Mesenchymal stem cell (in vitro differentiated cells and primary cell): ENCODE measurements around the gene PCDHGC5.

ENCODE experiments used
- DNase-seq: peaks from one replicate; pipeline ENCODE4 v3.0.0-alpha.2; 2013
- H2AFZ ChIP-seq: one replicate; pipeline ENCODE4 v1.6.1; 2013; ENCODE audit warnings: low read depth, mild to moderate bottlenecking, control low read depth, inconsistent platforms, low read length, moderate library complexity
- H2AK5ac ChIP-seq: 2 replicates; pipeline ENCODE4 v1.6.1; 2013; ENCODE audit warnings: low read length, moderate library complexity, mild to moderate bottlenecking, inconsistent platforms; ENCODE audit not compliant: severe bottlenecking
- H2BK120ac ChIP-seq: one replicate; pipeline ENCODE4 v1.6.1; 2013; ENCODE audit warnings: low read depth, mild to moderate bottlenecking, inconsistent platforms, low read length, moderate library complexity
- H2BK12ac ChIP-seq, 2 experiments: one replicate each; pipeline ENCODE4 v1.6.1; 2013; ENCODE audit warnings: inconsistent platforms in 2 of 2, low read length in 2 of 2, mild to moderate bottlenecking in 2 of 2, moderate library complexity in 2 of 2, control low read depth in 1 of 2
- H2BK15ac ChIP-seq: one replicate; pipeline ENCODE4 v1.6.1; 2013; ENCODE audit warnings: mild to moderate bottlenecking, low read depth, inconsistent platforms; ENCODE audit not compliant: poor library complexity, severe bottlenecking
- H2BK5ac ChIP-seq: 2 replicates; pipeline ENCODE4 v1.6.1; 2013; ENCODE audit warnings: low read depth, mild to moderate bottlenecking, low read length, control low read depth, inconsistent platforms; ENCODE audit not compliant: poor library complexity, severe bottlenecking
- H3K14ac ChIP-seq, 2 experiments: one replicate each; pipeline ENCODE4 v1.6.1; 2013; ENCODE audit warnings: inconsistent platforms in 2 of 2, low read length in 2 of 2, control low read depth in 1 of 2, mild to moderate bottlenecking in 1 of 2, moderate library complexity in 1 of 2
- H3K18ac ChIP-seq, 2 experiments: one replicate each; pipeline ENCODE4 v1.6.1; 2013; ENCODE audit warnings: inconsistent platforms in 2 of 2, low read length in 2 of 2, control low read depth in 1 of 2, low read depth in 1 of 2, mild to moderate bottlenecking in 1 of 2
- H3K23ac ChIP-seq, 2 experiments: one replicate each; pipeline ENCODE4 v1.6.1; 2013; ENCODE audit warnings: inconsistent platforms in 2 of 2, low read length in 2 of 2, mild to moderate bottlenecking in 2 of 2, moderate library complexity in 2 of 2, control low read depth in 1 of 2
- H3K27ac ChIP-seq: 2 replicates; pipeline ENCODE4 v1.5.1; 2013; ENCODE audit warnings: mild to moderate bottlenecking, moderate library complexity, low read length, control low read depth, inconsistent platforms; ENCODE audit not compliant: poor library complexity, severe bottlenecking
- H3K27me3 ChIP-seq, 2 experiments: 2 replicates each; pipeline versions ENCODE4 v1.6.1 to v1.7.0; 2013; ENCODE audit warnings: low read length in 2 of 2, mild to moderate bottlenecking in 2 of 2, moderate library complexity in 2 of 2, control low read depth in 1 of 2, inconsistent platforms in 1 of 2; ENCODE audit not compliant: control insufficient read depth in 1 of 2, insufficient read depth in 1 of 2
- H3K36me3 ChIP-seq, 2 experiments: 2 replicates each; pipeline versions ENCODE4 v1.6.1 to v1.7.0; 2013; ENCODE audit warnings: low read length in 2 of 2, control low read depth in 1 of 2, inconsistent platforms in 1 of 2, low read depth in 1 of 2, mild to moderate bottlenecking in 1 of 2; ENCODE audit not compliant: insufficient read depth in 2 of 2, control insufficient read depth in 1 of 2
- H3K4ac ChIP-seq, 2 experiments: one replicate each; pipeline ENCODE4 v1.6.1; 2013; ENCODE audit warnings: inconsistent platforms in 2 of 2, low read length in 2 of 2, mild to moderate bottlenecking in 2 of 2, moderate library complexity in 2 of 2, control low read depth in 1 of 2, low read depth in 1 of 2
- H3K4me1 ChIP-seq: 2 replicates; pipeline ENCODE4 v1.6.1; 2013; ENCODE audit warnings: low read depth, low read length, control low read depth; ENCODE audit not compliant: control insufficient read depth, insufficient read depth
- H3K4me2 ChIP-seq: 2 replicates; pipeline ENCODE4 v1.6.1; 2013; ENCODE audit warnings: low read length, mild to moderate bottlenecking, inconsistent platforms; ENCODE audit not compliant: poor library complexity, severe bottlenecking
- H3K4me3 ChIP-seq, 2 experiments: 2 replicates each; pipeline versions ENCODE4 v1.5.1 to v1.7.0; 2013; ENCODE audit warnings: low read length in 2 of 2, mild to moderate bottlenecking in 2 of 2, control low read depth in 1 of 2, low read depth in 1 of 2; ENCODE audit not compliant: insufficient read depth in 1 of 2
- H3K79me1 ChIP-seq: replicated peaks from 2 replicates; pipeline ENCODE4 v1.6.1; 2013; ENCODE audit warnings: mild to moderate bottlenecking, control low read depth, low read length, inconsistent platforms; ENCODE audit not compliant: poor library complexity, severe bottlenecking
- H3K9ac ChIP-seq: 2 replicates; pipeline ENCODE4 v1.7.0; 2013; ENCODE audit warnings: mild to moderate bottlenecking, low read length, moderate library complexity
- H3K9me3 ChIP-seq: 2 replicates; pipeline ENCODE4 v1.7.0; 2013; ENCODE audit warnings: mild to moderate bottlenecking, low read length; ENCODE audit not compliant: control insufficient read depth
- H4K8ac ChIP-seq: one replicate; pipeline ENCODE4 v1.6.1; 2013; ENCODE audit warnings: inconsistent platforms, mild to moderate bottlenecking, low read length, moderate library complexity
- H4K91ac ChIP-seq: one replicate; pipeline ENCODE4 v1.6.1; 2013; ENCODE audit warnings: mild to moderate bottlenecking, low read length, inconsistent platforms
- WGBS: methylation state at CpG from one replicate; pipeline ENCODE4 v1.1.7; 2013; ENCODE audit warnings: mixed read lengths; 5-methylcytosine and 5-hydroxymethylcytosine counted together

PCDHGC5 gene

DNA sequence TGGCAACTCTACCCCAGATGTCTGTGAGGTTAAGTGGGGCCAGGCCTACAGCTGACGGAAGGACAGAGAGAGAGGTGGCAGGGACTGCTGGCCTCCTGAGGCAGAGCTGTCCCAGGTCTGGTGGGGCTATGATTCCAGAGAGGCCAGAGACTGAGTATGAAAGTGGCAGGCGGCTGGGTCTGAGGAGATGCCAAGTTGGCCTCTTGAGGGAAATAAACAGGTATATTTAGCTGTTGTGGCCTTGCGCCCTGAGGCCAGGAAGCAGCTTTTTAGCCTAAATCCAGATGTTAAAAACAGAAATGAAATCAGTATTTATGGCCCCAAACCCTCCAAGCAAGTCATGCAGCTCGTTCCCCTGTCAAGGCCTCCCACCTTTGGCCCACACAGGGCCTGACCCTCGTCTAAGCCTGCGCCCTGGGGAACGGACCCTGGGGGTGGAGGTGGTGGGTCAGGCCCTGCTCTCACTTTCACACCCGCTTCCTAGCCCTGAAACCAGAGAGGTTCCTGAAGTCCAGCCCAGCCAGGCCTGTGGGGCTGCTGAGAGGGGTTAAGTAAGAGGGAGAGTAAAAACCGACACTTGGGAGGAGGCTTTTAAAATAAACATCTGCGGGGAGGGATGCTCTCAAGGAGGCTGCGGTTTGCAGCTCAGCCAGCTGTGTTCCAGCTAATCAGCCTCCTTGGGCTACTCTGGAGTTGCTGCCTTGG is 18.7 kb downstream of the PCDHGC5 start:
- no peaks in the 10 kb centered on the region for H3K27me3 ChIP-seq

DNA sequence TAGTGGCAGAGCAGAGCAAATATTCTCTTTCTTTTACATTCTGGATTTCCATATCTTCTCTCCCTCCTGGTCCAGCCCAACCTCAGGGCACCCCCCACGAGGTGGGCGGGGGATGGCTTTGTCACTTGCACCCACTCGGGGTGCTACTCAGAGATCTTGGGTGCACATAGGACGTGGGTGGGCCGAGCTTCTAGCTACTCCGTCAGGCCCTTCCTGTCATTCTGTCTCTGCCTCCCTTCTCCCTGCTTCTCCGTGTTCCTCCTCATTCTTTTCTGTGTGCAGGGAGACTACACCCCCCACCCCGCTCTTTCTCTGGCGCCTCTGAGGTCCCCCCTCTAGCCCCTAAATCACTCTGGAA is 19.5 kb downstream of the PCDHGC5 start:
- H3K9ac ChIP-seq = peak overlapping the region; percentile 89
- 0% methylated on average over 9 of the region's 9 CpGs for WGBS

More for the DNA sequence above, 18.7 kb downstream of the PCDHGC5 start:
- 4% methylated on average over 10 of the region's 11 CpGs for WGBS
- peak overlapping the region; percentile 1 to 89 for H3K18ac ChIP-seq
- H3K4ac ChIP-seq = peak overlapping the region in 1 of 2 experiments; percentile 61
- H4K8ac ChIP-seq = no peak overlapping the region
- no peak overlapping the region for H3K14ac ChIP-seq
- no peaks in the 10 kb centered on the region for H3K9me3 ChIP-seq
- H3K79me1 ChIP-seq = peaks cover 36% of the 10 kb centered on the region
- H3K27ac ChIP-seq = peak overlapping the region; percentile 95
- peak overlapping the region; percentile 98 for H2BK5ac ChIP-seq
- no peak overlapping the region for H2BK15ac ChIP-seq
- peak overlapping the region in 1 of 2 experiments; percentile 74 for H3K4me3 ChIP-seq
- H3K4me2 ChIP-seq = peak overlapping the region; percentile 69
- peak overlapping the region; percentile 87 for H2AK5ac ChIP-seq
- peak; percentile 96 for DNase-seq
- peaks cover 52 to 71% of the 10 kb centered on the region in 2 experiments for H3K36me3 ChIP-seq
- H3K4me1 ChIP-seq = peaks cover 39% of the 10 kb centered on the region
- H4K91ac ChIP-seq = no peak overlapping the region
- peak overlapping the region; percentile 89 for H3K9ac ChIP-seq
- H2BK12ac ChIP-seq = peak overlapping the region; percentile 20 to 96
- H2AFZ ChIP-seq = no peak overlapping the region
- peak overlapping the region in 1 of 2 experiments; percentile 85 for H3K23ac ChIP-seq
- no peak overlapping the region for H2BK120ac ChIP-seq

DNA sequence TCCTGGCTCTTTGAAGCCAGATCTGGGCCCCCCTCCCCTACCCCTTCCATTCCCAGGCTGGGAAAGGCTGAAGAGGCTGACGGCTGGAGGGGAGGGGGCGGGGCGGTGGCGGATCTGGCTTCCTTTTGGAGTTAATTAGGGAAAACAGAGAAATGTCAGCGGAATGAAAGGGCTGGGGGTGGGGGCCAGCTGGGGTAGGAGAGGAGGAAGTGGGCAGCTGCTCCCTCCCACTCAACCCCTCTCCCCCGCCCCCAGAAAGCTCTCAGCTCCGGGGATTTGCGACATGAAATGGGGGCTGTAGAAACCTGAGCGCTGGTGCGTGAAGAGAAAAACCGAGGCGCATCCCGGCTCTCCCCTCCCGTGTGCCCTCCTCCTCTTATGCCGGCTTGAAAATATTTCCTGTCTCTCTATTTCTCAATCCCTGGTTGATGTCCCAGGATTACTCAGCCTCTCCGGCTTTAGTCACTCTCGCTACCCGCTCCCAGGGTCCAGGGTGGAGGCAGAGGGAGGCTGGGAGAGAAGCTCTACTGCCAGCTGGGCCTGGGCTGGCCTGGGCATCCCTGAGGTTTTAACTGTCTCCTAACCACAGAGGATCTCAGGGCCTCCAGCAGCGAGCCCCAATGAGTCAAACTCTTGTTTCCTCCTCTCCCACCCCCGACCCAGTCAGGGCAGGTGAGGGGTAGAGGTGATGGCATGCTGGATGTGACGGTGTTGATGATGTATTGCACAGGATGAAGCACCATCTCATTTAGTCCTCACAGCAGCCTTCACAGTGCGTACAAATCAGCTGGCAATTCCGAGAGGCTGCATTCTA is 20.1 kb downstream of the PCDHGC5 start:
- H3K18ac ChIP-seq = peak overlapping the region; percentile 92 to 100
- H4K91ac ChIP-seq = peak overlapping the region; percentile 96
- peak overlapping the region; percentile 98 to 100 for H2BK12ac ChIP-seq
- peak overlapping the region; percentile 93 for H2BK120ac ChIP-seq
- peak overlapping the region in 1 of 2 experiments; percentile 99 for H3K14ac ChIP-seq
- no peaks in the 10 kb centered on the region for H3K9me3 ChIP-seq
- peak overlapping the region; percentile 89 for H3K9ac ChIP-seq
- H3K36me3 ChIP-seq = peaks cover 42 to 58% of the 10 kb centered on the region in 2 experiments
- peak; percentile 99 for DNase-seq
- peak overlapping the region in 1 of 2 experiments; percentile 74 for H3K4me3 ChIP-seq
- WGBS = 7% methylated on average over 14 of the region's 23 CpGs
- peak overlapping the region; percentile 95 for H3K27ac ChIP-seq
- no peaks in the 10 kb centered on the region for H3K27me3 ChIP-seq
- H3K4me2 ChIP-seq = peak overlapping the region; percentile 69
- H4K8ac ChIP-seq = peak overlapping the region; percentile 92
- peaks cover 27% of the 10 kb centered on the region for H3K79me1 ChIP-seq
- peaks cover 46% of the 10 kb centered on the region for H3K4me1 ChIP-seq
- H3K23ac ChIP-seq = no peak overlapping the region
- peak overlapping the region; percentile 83 to 99 for H3K4ac ChIP-seq
- peak overlapping the region; percentile 96 for H2AK5ac ChIP-seq
- H2BK5ac ChIP-seq = peak overlapping the region; percentile 98
- peak overlapping the region; percentile 82 for H2BK15ac ChIP-seq
- H2AFZ ChIP-seq = no peak overlapping the region

More for the DNA sequence above, 19.5 kb downstream of the PCDHGC5 start:
- DNase-seq = no peak
- H2BK120ac ChIP-seq = peak overlapping the region; percentile 93
- peak overlapping the region; percentile 87 for H2AK5ac ChIP-seq
- H3K4me3 ChIP-seq = peak overlapping the region in 1 of 2 experiments; percentile 74
- H3K4me2 ChIP-seq = peak overlapping the region; percentile 69
- H2BK12ac ChIP-seq = peak overlapping the region; percentile 95 to 98
- no peak overlapping the region for H2AFZ ChIP-seq
- H3K4me1 ChIP-seq = peaks cover 45% of the 10 kb centered on the region
- peaks cover 46 to 63% of the 10 kb centered on the region in 2 experiments for H3K36me3 ChIP-seq
- H3K14ac ChIP-seq = peak overlapping the region in 1 of 2 experiments; percentile 61
- H3K4ac ChIP-seq = peak overlapping the region; percentile 89 to 95
- no peak overlapping the region for H3K23ac ChIP-seq
- H2BK5ac ChIP-seq = peak overlapping the region; percentile 98
- peak overlapping the region; percentile 53 for H2BK15ac ChIP-seq
- peak overlapping the region; percentile 94 for H4K8ac ChIP-seq
- H3K27me3 ChIP-seq = no peaks in the 10 kb centered on the region
- peak overlapping the region; percentile 92 for H4K91ac ChIP-seq
- H3K79me1 ChIP-seq = peaks cover 32% of the 10 kb centered on the region
- H3K9me3 ChIP-seq = no peaks in the 10 kb centered on the region
- peak overlapping the region; percentile 95 for H3K27ac ChIP-seq
- H3K18ac ChIP-seq = peak overlapping the region; percentile 89 to 92

DNA sequence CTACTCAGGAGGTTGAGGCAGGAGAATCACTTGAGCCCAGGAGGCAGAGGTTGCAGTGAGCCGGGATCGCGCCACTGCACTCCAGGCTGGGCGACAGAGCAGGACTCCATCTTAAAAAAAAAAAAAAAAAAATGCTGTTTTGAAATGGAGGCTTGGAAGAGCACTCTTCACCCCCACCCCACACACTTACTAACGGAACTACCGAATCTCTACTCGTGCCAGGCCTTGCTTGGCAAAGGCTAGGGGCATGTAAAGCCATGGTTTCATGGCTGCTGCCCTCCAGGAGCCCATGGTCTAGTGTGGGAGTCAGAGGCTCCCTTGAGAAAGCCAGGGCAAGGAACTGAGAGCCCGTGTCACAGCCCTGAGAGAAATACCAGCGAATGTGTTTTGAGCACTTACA is 21.3 kb downstream of the PCDHGC5 start:
- peaks cover 37 to 48% of the 10 kb centered on the region in 2 experiments for H3K36me3 ChIP-seq
- H2BK15ac ChIP-seq = no peak overlapping the region
- no peak overlapping the region for H2BK5ac ChIP-seq
- H3K9me3 ChIP-seq = no peaks in the 10 kb centered on the region
- H2AFZ ChIP-seq = no peak overlapping the region
- H3K9ac ChIP-seq = peak overlapping the region; percentile 89
- H3K4me2 ChIP-seq = no peak overlapping the region
- no peak for DNase-seq
- peaks cover 55% of the 10 kb centered on the region for H3K4me1 ChIP-seq
- H3K23ac ChIP-seq = peak overlapping the region in 1 of 2 experiments; percentile 36
- H3K27ac ChIP-seq = peak overlapping the region; percentile 95
- peak overlapping the region in 1 of 2 experiments; percentile 99 for H3K14ac ChIP-seq
- H3K4ac ChIP-seq = peak overlapping the region in 1 of 2 experiments; percentile 99
- no peak overlapping the region for H2BK120ac ChIP-seq
- peak overlapping the region; percentile 96 for H2AK5ac ChIP-seq
- no peak overlapping the region for H3K4me3 ChIP-seq
- peak overlapping the region; percentile 60 to 100 for H2BK12ac ChIP-seq
- H4K91ac ChIP-seq = no peak overlapping the region
- WGBS = 91% methylated on average over 4 of the region's 9 CpGs
- no peak overlapping the region for H4K8ac ChIP-seq
- H3K27me3 ChIP-seq = no peaks in the 10 kb centered on the region
- H3K79me1 ChIP-seq = peaks cover 19% of the 10 kb centered on the region
- H3K18ac ChIP-seq = peak overlapping the region in 1 of 2 experiments; percentile 100
